ENCODE data around the gene TOB1.
A peak's percentile ranks its signal among the peaks of the same experiment; 100 is the strongest.

Gene TOB1

DNA sequence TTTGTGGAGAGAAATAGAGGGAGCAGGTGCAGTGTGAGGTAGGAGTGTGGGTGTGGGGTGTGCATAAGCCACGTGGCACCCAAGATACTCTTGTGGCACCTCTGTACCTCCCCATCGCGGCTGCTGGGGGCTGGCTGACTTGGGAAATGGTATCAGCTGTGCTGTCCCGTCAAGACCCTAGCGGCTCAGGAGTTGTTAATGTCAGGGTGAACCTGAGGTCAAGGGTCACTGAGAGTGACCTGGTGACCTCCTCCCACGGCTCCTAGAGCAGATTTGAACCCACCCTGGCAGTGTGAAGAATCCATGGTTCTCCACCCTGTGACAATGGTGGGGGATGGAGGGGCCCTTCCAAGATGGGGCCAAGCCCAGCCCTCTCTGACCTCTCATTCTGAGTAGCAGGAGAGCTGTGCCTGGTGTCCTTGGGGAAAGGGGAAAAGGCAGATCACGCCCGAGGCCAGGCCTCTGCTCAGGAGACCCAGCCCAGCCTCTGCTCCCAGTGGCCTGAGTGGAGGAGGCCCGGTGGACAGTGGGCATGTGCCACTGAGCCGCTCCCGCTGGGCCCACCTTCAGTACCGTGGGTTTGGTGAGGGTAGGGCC, 33.8 kb downstream of the TOB1 start:
- no peak for DNase-seq (ENCODE audit: low spot score)

DNA sequence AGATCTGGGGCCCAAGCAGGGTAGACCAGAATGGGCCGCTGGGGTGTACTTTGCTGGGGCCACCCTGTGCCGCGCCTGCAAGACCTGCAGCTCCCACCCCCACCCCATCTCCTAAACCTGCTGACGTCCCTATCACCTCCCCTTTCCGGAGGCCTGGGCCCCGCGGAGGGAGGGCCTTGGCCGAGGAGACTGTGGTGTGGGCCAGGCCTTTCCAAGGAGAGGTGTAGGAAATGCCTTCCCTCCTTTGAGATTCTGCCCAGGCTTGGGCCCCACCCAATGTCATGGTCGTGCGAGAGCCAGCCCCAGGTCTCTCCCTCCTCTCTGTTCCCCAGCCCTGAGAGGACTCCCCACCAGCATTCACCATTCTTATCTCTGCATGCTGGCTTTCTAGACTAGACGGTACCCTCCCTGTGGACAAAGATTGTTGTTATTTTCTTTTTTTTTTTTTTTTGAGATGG, 34.7 kb downstream of the TOB1 start:
- no peak for DNase-seq (ENCODE audit: low spot score)

DNA sequence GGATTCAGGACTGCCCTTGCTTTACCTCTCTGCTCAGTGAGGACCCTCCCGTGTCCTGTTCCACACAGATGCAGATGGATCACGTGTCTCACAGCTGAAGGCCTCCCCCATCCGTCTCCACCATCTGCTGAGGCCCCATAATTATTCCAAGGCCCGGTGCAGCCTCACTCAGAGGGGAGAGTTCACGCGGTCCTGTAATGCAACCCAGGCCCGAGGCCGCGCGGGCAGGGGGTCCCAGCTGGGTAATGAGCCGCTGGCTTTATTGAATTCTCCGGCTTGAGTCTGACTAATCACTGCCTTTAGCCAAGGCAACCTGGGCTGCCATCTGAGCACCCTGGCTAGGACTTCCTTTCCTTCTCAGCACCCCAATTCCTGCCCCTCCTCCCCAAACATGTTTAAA, 35.2 kb downstream of the TOB1 start:
- DNase-seq (ENCODE audit: low spot score) = no peak

DNA sequence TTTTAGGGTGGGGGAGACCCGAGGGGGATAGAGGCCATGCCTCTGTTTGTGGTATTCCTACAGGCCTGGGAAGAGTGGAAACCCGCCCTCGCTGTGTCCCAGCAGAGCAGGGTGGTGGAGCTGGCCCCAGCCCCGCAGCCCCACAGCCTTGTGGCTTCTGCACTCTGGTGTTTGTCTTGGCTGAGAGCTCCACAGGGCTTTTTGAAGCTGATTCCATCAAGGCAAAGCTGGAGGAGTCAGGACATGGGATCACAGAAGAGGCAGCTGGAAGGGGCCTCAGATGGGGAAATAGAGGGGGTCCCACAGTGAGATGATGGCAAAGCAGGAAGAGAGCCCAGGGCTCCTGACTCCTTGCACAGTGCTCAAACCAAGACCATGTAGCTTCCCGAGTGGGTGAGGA, 35.8 kb downstream of the TOB1 start:
- DNase-seq (ENCODE audit: low spot score) = no peak

DNA sequence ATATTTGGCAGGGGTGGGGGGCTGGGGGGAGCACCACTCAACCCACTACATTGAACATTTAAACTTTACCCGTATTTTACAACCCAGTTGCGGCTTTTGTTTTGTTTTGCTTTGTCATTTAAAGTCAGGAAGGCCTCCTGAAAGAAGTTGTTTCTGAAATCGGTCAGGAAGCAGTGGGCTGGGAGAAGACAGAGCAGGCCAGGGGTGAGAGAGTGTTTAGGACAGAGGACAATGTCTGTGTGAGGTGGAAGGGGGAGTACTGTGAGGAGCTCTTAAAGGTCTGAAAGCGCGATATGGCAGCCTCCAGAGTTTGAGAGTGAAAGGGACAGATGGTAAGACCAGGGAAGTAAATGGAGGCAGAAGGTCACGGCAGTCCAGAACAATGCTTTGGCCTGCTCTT, 36.8 kb downstream of the TOB1 start:
- DNase-seq (ENCODE audit: low spot score) = no peak

DNA sequence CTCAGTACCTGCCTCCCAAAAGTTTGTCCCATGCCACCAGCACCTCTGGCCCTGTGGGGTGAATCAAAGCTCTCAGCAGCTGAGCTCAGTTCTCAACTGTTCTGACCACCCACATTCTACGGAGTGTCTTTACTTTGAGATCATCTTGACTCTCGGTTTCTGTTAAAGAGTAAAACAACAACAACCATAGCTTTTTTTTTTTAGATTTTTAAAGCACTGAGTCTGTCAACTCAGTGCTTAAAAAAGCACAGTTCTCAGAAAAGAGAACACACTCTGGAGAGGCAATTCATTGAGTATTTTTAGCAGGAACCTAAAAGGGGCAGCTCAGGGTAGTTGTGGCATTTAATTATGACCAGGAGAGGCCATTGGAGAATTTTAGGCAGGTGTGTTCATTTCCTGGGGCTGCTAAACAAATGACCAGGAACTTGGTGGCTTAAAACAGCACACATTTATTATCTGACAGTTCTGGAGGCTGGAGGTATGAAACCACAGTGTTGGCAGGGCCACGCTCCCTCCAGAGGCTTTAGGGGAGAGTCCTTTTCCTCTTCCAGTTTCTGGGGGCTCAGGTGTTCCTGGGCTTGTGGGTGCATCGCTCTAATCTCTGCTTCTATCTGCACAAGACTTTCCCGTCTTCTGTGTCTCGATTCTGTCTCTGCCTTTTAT, 37.5 kb downstream of the TOB1 start:
- no peak for DNase-seq (ENCODE audit: low spot score)

DNA sequence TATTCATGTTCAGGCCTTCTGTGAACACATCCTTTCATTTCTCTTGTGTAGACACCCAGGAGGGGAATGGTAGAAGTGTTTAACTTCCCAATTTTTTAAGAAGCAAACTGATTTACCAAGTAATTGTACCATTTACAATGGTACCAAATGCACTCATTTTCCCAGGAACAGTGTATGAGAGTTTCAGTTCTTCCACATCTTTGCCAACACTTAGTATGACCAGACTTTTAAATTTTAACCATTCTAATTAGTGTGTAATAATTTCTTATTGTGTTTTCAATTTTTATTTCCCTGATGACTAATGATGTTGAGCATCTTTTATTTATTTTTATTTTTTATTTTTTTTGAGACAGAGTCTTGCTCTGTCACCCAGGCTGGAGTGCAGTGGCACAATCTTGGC, 41.0 kb downstream of the TOB1 start:
- DNase-seq (ENCODE audit: low spot score) = no peak

DNA sequence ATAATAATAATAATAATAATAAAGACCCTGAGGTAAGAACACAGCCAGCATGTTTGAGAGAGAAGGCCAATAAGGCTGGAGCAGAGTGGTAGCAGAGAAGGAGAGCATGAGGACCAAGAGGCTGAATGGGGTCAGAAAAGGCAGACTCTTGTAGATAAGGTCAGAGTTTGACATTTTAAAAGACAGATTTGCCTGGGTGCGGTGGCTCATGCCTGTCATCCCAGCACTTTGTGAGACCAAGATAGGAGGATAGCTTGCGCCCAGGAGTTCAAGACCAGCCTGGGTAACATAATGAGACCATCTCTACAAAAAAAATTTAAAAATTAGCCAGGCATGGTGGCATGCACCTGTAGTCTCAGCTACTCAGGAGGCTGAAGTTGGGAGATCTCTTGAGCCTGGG, 41.7 kb downstream of the TOB1 start:
- DNase-seq (ENCODE audit: low spot score) = no peak

DNA sequence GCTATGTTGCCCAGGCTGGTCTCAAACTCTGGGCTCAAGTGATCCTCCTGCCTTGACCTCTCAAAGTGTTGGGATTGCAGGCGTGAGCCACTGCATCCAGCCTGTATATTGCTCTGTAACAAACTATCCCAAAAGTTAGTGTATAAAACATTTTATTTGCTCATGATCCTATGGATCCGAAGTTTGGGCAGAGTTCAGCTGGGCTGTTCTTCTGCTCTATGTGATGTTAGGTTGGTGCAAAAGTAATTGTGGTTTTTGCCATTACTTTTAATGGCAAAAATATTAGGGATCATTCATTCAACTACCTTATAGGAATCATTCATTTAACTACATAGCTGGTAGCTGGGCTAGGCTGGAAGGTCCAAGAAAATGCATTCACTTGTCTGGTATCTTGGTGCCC, 43.6 kb downstream of the TOB1 start:
- DNase-seq (ENCODE audit: low spot score) = no peak

DNA sequence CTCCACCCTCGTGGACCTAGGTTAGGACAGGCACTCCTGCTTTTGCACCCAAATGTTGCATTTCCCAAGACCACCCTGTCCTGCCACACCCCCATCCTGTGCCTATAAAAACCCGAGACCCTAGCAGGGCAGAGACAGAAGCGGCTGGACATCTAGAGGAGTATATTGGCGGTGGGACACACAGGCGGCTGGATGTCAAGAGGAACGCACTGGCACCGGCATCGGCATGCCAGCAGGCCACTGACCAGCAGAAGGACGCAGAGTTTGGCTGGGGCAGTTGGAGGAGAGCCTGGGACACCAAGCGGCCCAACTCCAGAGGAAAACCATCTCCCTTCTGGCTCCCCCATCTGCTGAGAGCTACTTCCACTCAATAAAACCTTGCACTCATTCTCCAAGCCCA, 45.5 kb downstream of the TOB1 start:
- DNase-seq (ENCODE audit: low spot score) = no peak

DNA sequence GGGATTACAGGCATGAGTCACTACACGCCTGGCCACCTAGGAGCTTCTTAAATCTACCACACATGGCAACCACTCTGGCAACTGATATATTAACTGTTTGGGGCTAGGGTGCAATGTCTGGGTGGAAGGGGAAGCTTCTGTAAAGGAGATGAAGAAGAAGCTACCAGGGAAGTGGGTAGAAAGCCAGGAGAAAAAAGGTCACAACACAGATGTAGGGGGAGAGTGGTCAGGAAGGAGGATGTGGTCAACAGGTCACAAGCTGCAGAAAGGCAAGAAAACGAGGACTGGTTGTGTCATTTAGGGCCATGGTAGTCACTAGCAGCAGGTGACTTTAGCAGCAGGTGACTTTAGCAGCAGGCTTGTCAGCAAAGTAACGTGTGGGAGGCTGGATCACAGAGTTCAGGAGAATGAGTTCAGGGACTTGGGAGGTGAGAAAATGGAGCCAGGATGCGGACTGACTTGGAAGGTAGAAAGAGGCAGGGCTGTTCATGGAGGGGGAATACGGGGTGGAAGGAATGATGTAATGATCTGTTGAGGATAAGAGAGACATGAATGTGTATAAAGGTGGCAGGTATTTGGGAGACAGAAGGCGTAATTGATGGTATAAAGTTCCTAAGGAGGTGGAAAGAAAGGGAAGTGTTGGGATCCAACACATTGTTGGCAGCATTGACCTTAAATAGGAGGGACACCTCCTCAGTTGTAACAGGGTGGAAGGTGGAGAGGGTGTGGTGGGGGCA, 47.1 kb downstream of the TOB1 start:
- DNase-seq (ENCODE audit: low spot score) = no peak

DNA sequence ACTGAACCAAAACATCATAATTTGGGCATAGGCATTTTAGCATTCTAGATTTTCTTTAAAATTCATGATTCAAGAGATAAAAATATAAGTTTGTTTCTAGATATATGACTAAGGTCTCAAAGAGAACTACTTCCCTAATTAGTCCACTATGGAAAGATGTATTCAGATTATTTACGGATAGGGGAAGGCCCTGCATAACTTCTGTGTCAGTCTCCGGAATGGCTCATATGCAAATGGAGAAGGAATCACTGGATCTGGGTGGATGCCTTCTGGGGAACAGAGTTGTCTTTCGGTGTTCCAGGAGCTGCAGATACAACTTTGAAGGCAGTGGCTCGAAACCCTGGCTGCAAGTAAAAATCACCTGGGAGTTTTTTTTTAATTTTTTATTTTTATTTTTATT, 47.9 kb downstream of the TOB1 start:
- DNase-seq (ENCODE audit: low spot score) = no peak

DNA sequence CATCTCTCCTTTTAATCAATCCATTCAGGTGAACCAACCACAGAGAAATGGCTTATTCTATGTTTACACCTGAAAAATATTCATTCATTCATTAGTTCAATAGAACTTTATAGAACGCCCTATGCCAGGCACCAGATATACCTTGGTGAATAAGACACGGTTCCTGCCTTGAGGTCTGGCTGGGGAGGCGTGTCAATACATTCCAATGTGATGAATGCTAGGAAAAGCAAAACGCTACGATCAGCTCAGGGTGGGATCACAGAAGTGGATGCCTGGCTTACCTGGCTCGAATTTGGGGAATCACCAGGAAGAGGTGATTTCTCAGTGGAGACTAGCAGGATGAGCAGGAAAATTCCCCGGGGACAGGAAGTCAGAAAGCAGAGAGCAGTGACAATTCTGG, 48.3 kb downstream of the TOB1 start:
- peak; percentile 38 for DNase-seq (ENCODE audit: low spot score)

DNA sequence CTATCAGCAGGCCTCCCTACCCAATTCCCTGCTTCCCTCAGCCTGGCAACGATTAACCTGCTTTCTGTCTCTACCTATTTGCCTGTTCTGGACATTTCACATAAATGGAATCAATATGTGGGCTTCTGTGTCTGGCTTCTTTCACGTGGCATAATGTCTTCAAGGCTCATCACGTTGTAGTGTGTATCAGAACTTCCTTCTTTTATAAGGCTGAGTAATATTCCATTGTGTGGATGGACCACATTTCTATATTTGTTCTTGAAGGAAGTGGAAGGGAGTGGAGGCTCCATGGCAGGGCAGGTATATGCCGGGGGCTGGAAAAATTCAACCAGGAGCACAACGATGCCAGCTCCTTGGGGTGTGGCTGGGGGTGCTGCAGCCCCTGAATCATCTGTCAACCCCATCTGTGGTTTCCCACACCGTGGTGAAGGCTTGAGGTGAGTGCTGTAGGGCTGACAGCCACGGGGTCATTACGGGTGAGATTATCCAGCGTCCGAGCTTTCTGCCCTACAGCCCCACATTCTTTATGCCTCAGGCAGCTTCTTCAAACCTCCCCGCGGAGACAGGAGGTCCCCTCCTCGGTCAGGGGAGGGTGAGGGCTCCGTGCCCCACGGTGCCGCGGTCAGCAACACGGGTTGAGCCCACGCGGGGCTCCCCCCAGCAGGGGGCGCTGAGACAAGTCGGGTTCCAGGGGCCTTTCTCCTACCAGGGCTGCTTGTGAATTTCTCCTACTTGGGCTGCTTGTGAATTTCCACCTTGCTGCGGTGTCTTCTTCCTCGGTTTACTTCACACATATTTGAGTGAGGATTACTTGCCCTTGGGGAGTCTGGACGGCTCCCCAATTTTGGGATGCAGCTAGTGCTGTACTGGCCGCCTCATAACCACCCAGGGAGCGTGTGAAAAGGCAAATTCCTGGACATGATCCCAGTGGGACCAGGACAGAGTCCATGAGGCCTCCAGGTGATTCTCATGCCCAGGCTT, 49.1 kb downstream of the TOB1 start:
- peak; percentile 14 for DNase-seq (ENCODE audit: low spot score)

DNA sequence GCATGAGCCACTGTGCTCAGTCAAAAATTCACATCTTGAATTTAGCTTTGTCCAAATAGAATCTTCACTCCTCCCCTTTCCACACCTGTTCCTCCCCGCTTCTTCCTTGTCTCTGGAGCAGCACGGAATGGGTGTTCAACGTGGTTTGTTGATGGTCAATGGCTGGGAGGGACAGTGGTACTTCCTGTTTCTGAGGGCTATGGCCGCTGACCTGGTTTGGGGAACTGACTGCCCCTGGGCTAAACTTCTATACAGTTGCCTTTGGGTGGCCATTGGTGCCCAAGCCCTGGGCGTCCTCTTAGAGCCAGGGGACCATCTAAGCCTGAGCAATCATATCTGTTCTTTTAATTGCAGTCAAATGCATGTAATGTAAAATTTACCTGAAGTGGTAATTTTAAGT, 49.9 kb downstream of the TOB1 start:
- DNase-seq (ENCODE audit: low spot score) = no peak

DNA sequence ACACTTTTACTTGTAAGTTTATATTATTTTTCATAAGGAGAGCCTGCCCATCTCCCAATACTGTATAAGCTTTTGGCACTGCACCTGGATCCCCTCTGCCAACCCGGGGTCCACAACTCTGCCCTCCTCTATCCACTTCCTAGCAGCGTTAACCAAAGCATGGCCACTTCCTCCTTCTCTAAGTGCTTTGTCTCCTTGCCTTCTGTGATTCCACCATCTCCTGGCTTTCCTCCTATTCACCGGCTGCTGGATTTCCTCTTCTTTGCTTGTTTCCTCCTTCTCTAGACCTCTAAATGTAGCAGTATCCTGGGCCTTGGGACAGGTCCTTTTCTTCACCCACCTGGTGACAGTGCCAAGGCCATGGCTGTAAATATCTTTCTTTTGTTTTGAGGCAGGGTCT, 50.8 kb downstream of the TOB1 start:
- no peak for DNase-seq (ENCODE audit: low spot score)

DNA sequence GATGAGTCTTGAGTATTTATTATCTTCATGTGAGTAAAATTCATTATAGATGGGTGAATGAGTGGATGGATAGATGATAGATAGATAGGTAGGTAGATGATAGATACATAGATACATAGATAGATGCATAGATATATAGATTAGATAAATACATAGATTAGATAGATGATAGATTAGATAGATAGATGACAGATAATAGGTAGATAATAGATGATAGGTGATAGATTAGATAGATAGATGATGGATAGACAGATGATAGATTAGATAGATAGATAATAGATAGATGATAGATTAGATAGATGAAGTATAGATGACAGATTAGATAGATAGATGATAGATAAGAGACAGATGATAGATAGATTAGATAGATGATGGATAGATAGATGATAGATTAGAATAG, 52.6 kb downstream of the TOB1 start:
- no peak for DNase-seq (ENCODE audit: low spot score)
